HG03457 (cell line): ENCODE measurements around the gene APOLD1.
"Not testable (repeated sequence)": the region's sequence is repeated elsewhere in the genome, so short reads cannot be mapped to it uniquely, and the experiment has no call there.

ENCODE experiments used
- ATAC-seq: cut with Tn5 transposase; IDR thresholded peaks from one replicate; pipeline ENCODE4 v1.9.1; 2021; ENCODE audit warnings: moderate number of reproducible peaks; ENCODE audit not compliant: unreplicated experiment

Gene APOLD1

GRCh38 chr12:12839003-12839395, 53.5 kb downstream of the APOLD1 start:
- no peak for ATAC-seq

- ATAC-seq = not testable (repeated sequence)
Measured at GRCh38 chr12:12839439-12839838, 54.0 kb downstream of the APOLD1 start.

GRCh38 chr12:12839873-12840579, 54.6 kb downstream of the APOLD1 start:
- no peak for ATAC-seq

GRCh38 chr12:12840580-12840899, 55.1 kb downstream of the APOLD1 start:
- ATAC-seq = no peak
